Panc1 (cell line): ENCODE measurements around the gene MCF2L. TPM values are rescaled to one million over a fixed set of nuclear protein-coding genes. Genes with fewer than 3 reads are reported as not detected.

Experiments
- ATAC-seq: fragments of 200-7000 bp; cut with Tn5 transposase; 2 replicates; pipeline ENCODE4 v1.9.1; 2020; ENCODE audit warnings: mild to moderate bottlenecking, moderate library complexity
- BruUV-seq: library from RNA; stranded (reverse); fragments of 400-500 nt; replicated peaks from 2 replicates; lab custom pipeline; 2021; lab: Mats Ljungman, UMichigan
- CTCF ChIA-PET: fragments of 300-600 bp; sonication (Branson Sonifier 250); formaldehyde crosslinking; loops from one replicate; lab custom pipeline; 2022; ENCODE audit warnings: antibody characterized with exemption; lab: Charles Lee
- POLR2A ChIA-PET: fragments of 300-600 bp; sonication (Branson Sonifier 250); formaldehyde crosslinking; loops from one replicate; lab custom pipeline; 2022; ENCODE audit warnings: antibody characterized with exemption; lab: Charles Lee
- DNase-seq: peaks from one replicate; pipeline ENCODE4 v3.0.0-alpha.2; 2010; ENCODE audit warnings: low read depth, low spot score
- H3K27ac ChIP-seq: 2 replicates; pipeline ENCODE4 v1.5.1; 2011; ENCODE audit warnings: mild to moderate bottlenecking, low read length, inconsistent platforms
- H3K27me3 ChIP-seq: fragments of 200-500 bp; sonication (Bioruptor generic); 2 replicates; pipeline ENCODE4 v1.6.0; 2014; ENCODE audit warnings: low read length, inconsistent platforms; ENCODE audit not compliant: control insufficient read depth, insufficient read depth
- H3K36me3 ChIP-seq: fragments of 200-500 bp; sonication (Bioruptor generic); 2 replicates; pipeline ENCODE4 v1.5.1; 2014; ENCODE audit warnings: inconsistent platforms, mild to moderate bottlenecking, low read length, moderate library complexity; ENCODE audit not compliant: control insufficient read depth, insufficient read depth
- H3K4me1 ChIP-seq: 2 replicates; pipeline ENCODE4 v1.5.1; 2011; ENCODE audit warnings: inconsistent platforms, mild to moderate bottlenecking, low read length, moderate library complexity; ENCODE audit not compliant: control insufficient read depth, insufficient read depth
- H3K4me3 ChIP-seq, 2 experiments: 2 replicates each; pipeline ENCODE4 v1.5.1; 2011 to 2012; ENCODE audit warnings: low read depth in 2 of 2, low read length in 2 of 2, mild to moderate bottlenecking in 2 of 2, inconsistent platforms in 1 of 2, moderate library complexity in 1 of 2
- H3K9me3 ChIP-seq: fragments of 200-500 bp; sonication (Bioruptor generic); 2 replicates; pipeline ENCODE4 v1.5.1; 2014; ENCODE audit warnings: low read depth, mild to moderate bottlenecking, inconsistent platforms, low read length, moderate library complexity; ENCODE audit not compliant: control insufficient read depth, insufficient read depth
- POLR2AphosphoS5 ChIP-seq: IDR thresholded peaks from 2 replicates; pipeline ENCODE4 v1.6.1; 2012; ENCODE audit warnings: mild to moderate bottlenecking, low read depth, low read length, moderate library complexity
- REST ChIP-seq, 2 experiments: IDR thresholded peaks; 2 replicates each; pipeline ENCODE4 v1.6.1; 2011 to 2012; ENCODE audit warnings: low read depth in 2 of 2, control low read depth in 1 of 2, low read length in 1 of 2, mild to moderate bottlenecking in 1 of 2, moderate library complexity in 1 of 2; ENCODE audit not compliant: insufficient read depth in 1 of 2
- SIN3A ChIP-seq: IDR thresholded peaks from 2 replicates; pipeline ENCODE4 v1.6.1; 2012; ENCODE audit warnings: low read depth, mild to moderate bottlenecking, low read length, moderate library complexity, borderline replicate concordance; ENCODE audit not compliant: insufficient read depth
- TCF7L2 ChIP-seq: IDR thresholded peaks from 2 replicates; pipeline ENCODE4 v1.6.1; 2011; ENCODE audit warnings: mild to moderate bottlenecking, low read depth, low read length, inconsistent platforms
- in situ Hi-C: cut with HindIII; loops from 2 replicates; pipeline ENCODE4 v1.10.0; 2016; ENCODE audit warnings: low sequenced_read_pairs, low pct_unique_long_range_greater_than_20kb
- intact Hi-C: fragments of 100-400 bp; cut with micrococcal nuclease; formaldehyde crosslinking; loops from one replicate; pipeline ENCODE4 v1.10.0; 2022; ENCODE audit not compliant: unreplicated experiment
- total RNA-seq: library from RNA; stranded (reverse); gene quantifications from one replicate; pipeline ENCODE4 v1.2.1, GENCODE V29; 2021; ENCODE audit not compliant: unreplicated experiment
- TF ChIP-seq, protein P1 (sequence below): fragments of 450-650 bp; IDR thresholded peaks from 2 replicates; pipeline ENCODE4 v1.5.1; 2017; ENCODE audit warnings: mild to moderate bottlenecking

The MCF2L gene
- total RNA-seq, 1 experiment from 2014 or later: 0.57 TPM

DNA sequence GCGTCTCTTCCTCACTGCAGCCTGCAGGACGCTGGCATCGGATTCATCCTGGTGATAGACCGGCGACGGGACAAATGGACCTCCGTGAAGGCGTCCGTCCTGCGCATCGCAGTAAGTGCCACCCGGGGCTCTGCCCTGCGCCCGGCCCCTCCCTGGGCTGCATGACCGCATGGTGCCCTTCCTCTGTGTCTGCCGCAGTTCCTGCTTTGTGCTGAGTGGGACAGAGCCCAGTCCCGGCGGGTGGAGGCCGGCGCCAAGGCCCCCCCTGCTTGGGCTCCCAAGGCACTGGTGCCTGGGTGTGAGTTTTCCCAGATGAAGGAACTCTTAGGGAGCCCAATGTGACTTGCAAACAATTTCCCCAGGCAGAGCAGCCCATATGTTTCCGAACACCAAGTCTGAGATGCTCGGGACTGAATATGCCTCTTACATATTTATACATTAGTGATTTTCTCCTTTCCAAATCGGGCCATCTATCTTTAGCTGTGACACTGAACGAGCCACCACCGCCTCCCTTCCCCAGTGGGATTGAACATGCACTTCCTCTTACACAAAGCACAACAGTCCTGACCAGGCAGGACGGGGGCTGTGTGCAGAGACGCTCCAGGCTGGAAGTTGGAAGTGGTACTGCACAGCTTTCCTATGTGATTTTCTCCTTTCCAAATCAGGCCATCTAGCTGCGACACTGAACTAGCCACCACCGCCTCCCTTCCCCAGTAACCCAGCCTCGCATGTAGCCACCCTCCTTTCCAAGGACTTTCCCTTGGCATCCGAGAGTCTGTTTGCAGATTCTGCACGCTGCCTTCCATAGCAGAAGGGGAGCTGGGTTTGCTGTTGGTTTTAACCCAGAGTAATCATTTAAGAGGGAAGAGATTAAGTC is 76.5 kb downstream of the MCF2L start:
- no peaks in the 10 kb centered on the region; the same call in none of the 2 replicates for H3K27me3 ChIP-seq
- intact Hi-C loops: no loop called here
- ATAC-seq: no peak
- DNase-seq: no peak
- POLR2A ChIA-PET: no interaction called here
- no peak for TF ChIP-seq REST (IDR thresholded peaks at IDR 0.05; ENCODE audit: insufficient read depth in 1 of 2, low read depth in 2 of 2, low read length in 1 of 2)
- no peak for TF ChIP-seq POLR2AphosphoS5
- TF ChIP-seq SIN3A: no peak
- TF ChIP-seq, protein P1, sequence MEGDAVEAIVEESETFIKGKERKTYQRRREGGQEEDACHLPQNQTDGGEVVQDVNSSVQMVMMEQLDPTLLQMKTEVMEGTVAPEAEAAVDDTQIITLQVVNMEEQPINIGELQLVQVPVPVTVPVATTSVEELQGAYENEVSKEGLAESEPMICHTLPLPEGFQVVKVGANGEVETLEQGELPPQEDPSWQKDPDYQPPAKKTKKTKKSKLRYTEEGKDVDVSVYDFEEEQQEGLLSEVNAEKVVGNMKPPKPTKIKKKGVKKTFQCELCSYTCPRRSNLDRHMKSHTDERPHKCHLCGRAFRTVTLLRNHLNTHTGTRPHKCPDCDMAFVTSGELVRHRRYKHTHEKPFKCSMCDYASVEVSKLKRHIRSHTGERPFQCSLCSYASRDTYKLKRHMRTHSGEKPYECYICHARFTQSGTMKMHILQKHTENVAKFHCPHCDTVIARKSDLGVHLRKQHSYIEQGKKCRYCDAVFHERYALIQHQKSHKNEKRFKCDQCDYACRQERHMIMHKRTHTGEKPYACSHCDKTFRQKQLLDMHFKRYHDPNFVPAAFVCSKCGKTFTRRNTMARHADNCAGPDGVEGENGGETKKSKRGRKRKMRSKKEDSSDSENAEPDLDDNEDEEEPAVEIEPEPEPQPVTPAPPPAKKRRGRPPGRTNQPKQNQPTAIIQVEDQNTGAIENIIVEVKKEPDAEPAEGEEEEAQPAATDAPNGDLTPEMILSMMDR: no peak
- TF ChIP-seq TCF7L2: no peak
- H3K4me1 ChIP-seq: no peaks in the 10 kb centered on the region
- H3K4me3 ChIP-seq: no peak overlapping the region
- in situ Hi-C loops: no loop called here
- no peaks in the 10 kb centered on the region for H3K9me3 ChIP-seq
- BruUV-seq: no TSS peak
- H3K27ac ChIP-seq: no peak overlapping the region
- no peaks in the 10 kb centered on the region for H3K36me3 ChIP-seq
- CTCF ChIA-PET: no interaction called here

DNA sequence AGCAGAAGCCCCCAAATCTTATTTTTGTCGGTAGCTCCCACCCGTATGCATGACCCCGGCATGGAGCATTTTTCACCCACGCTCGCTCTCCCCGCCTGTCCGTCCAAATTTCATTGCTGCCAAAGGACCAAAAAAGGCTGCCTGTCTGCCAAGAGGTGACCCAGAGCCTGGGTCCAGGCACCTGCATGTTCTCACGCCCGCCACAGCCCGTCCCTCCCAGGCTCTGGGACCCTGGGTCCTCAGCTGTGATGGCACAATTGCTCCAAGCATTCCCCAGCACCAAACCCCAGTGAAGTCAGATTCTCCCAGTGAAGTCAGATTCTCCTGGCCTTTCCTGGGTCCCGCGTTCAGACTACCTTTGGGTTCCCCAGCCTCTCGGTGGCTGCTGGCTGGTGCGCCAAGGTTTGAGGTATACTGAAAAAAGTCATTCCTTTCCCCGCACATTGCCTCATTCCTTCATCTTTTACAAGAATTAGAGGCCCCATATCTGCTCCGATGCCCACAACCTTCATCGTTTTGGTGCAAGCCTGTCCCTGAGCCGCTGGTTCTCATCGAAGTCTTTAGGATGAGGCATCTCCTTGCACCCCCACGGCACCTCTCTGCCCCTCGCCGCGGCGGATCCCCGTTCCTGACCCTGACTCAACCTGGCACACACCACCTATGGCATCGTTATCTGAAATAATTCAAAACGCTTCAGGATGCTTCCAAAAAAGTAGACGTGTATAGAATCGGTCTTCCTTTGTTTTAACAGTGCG is 77.3 kb downstream of the MCF2L start:
- no peaks in the 10 kb centered on the region for H3K9me3 ChIP-seq
- no peak for TF ChIP-seq TCF7L2
- no peak for TF ChIP-seq SIN3A
- TF ChIP-seq, protein P1: no peak
- TF ChIP-seq POLR2AphosphoS5: no peak
- no peak for TF ChIP-seq REST (IDR thresholded peaks at IDR 0.05; ENCODE audit: insufficient read depth in 1 of 2, low read depth in 2 of 2, low read length in 1 of 2)
- H3K27me3 ChIP-seq: no peaks in the 10 kb centered on the region; the same call in none of the 2 replicates
- intact Hi-C loops: no loop called here
- ChIA-PET POLR2A (no interaction called here), CTCF (no interaction called here)
- DNase-seq: no peak
- in situ Hi-C loops: no loop called here
- BruUV-seq: no TSS peak
- H3K36me3 ChIP-seq: no peaks in the 10 kb centered on the region
- no peak overlapping the region for H3K4me3 ChIP-seq
- ATAC-seq: no peak
- H3K27ac ChIP-seq: no peak overlapping the region
- H3K4me1 ChIP-seq: no peaks in the 10 kb centered on the region
